Lower leg skin (tissue), 4 donors: Measurements from ENCODE around the gene CPEB2. TPM values are rescaled to one million over a fixed set of nuclear protein-coding genes. Genes with fewer than 3 reads are reported as not detected.

Experiments used
- DNase-seq, 2 donors: peaks; one replicate each; pipeline ENCODE4 v3.0.0-alpha.2; 2019; ENCODE audit warnings: low spot score in 2 of 2
- H3K4me3 ChIP-seq: fragments of 200-600 bp; sonication (generic); 2 replicates; pipeline ENCODE4 v1.5.1; 2017; ENCODE audit warnings: mild to moderate bottlenecking, low read depth; ENCODE audit not compliant: poor library complexity, severe bottlenecking
- POLR2A ChIP-seq, 2 donors: fragments of 450-650 bp; IDR thresholded peaks; one replicate each; pipeline ENCODE4 v1.6.1; 2016 to 2017; ENCODE audit warnings: antibody characterized with exemption in 2 of 2, mild to moderate bottlenecking in 1 of 2, moderate library complexity in 1 of 2
- WGBS, 2 donors: methylation state at CpG; one replicate each; pipeline ENCODE4 v1.1.5; 2018; 5-methylcytosine and 5-hydroxymethylcytosine counted together
- intact Hi-C: fragments of 100-400 bp; cut with DNase I; formaldehyde crosslinking; loops from one replicate; pipeline ENCODE4 v1.15.0; 2023; ENCODE audit warnings: low total_unique reads
- total RNA-seq, 4 donors: library from RNA; depleted of rRNA; stranded (reverse); fragments of >200 nt; gene quantifications; one replicate each; pipeline ENCODE4 v1.1.0, GENCODE V29; 2016
- TF ChIP-seq, protein P1 (sequence below), 3 donors: fragments of 450-650 bp; IDR thresholded peaks; one replicate each; pipeline ENCODE4 v1.5.1; 2016; ENCODE audit warnings: antibody characterized with exemption in 3 of 3, mild to moderate bottlenecking in 3 of 3, moderate library complexity in 2 of 3

Gene CPEB2
- total RNA-seq, 4 donors from 2014 or later, result 45.3 to 61.1 (median 52.8) TPM

DNA sequence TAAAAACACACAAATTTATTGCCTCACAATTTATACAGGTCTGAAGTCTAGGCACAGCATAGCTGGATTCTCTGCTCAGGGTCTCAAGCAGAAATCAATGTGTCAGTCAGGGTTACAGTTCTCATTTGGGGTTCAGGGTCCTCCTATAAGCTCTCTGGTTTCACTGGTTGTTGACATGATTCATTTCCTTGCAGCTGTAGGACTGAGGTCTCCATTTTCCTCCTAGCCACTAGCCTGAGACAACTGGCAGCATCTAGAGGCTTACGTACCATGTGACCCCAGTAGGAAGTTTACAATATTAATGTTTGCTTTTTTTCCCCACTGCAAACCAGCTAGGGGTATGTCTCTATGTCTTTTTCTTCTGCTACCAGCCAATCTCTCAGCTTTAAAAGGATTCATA lies 102.5 kb downstream of the CPEB2 start:
- DNase-seq, result no peak
- WGBS, 2 donors, result 83 to 96% methylated on average over 1 of the region's 1 CpG
- TF ChIP-seq, protein P1, sequence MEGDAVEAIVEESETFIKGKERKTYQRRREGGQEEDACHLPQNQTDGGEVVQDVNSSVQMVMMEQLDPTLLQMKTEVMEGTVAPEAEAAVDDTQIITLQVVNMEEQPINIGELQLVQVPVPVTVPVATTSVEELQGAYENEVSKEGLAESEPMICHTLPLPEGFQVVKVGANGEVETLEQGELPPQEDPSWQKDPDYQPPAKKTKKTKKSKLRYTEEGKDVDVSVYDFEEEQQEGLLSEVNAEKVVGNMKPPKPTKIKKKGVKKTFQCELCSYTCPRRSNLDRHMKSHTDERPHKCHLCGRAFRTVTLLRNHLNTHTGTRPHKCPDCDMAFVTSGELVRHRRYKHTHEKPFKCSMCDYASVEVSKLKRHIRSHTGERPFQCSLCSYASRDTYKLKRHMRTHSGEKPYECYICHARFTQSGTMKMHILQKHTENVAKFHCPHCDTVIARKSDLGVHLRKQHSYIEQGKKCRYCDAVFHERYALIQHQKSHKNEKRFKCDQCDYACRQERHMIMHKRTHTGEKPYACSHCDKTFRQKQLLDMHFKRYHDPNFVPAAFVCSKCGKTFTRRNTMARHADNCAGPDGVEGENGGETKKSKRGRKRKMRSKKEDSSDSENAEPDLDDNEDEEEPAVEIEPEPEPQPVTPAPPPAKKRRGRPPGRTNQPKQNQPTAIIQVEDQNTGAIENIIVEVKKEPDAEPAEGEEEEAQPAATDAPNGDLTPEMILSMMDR (IDR thresholded peaks at IDR 0.05), result no peak
- TF ChIP-seq POLR2A (IDR thresholded peaks at IDR 0.05), result no peak
- intact Hi-C loops, result no loop called here
- no peak overlapping the region for H3K4me3 ChIP-seq

DNA sequence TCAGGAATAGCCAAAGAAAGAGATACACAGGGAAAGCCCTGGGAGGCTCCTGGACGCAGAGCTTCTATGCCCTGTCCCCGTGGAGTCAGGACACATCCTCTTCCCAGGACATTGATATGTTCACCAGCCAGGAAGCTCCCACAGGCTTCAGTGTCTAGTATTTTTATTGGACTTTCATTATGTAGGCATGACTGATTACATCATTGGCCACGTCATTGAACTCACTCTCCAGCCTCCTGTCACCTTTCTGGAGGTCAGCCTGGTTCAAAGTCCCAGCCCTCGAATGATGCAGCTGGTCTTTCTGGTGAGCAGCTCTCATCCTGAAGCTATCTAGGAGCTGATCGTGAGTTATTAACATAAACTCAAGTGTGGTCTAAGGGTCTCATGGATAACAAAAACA lies 104.1 kb downstream of the CPEB2 start:
- 70 to 75% methylated on average over 5 of the region's 5 CpGs for WGBS, 2 donors
- DNase-seq, result no peak
- no peak overlapping the region for H3K4me3 ChIP-seq
- intact Hi-C loops, result no loop called here
- no peak for TF ChIP-seq POLR2A (IDR thresholded peaks at IDR 0.05)
- TF ChIP-seq, protein P1 (IDR thresholded peaks at IDR 0.05), result no peak

DNA sequence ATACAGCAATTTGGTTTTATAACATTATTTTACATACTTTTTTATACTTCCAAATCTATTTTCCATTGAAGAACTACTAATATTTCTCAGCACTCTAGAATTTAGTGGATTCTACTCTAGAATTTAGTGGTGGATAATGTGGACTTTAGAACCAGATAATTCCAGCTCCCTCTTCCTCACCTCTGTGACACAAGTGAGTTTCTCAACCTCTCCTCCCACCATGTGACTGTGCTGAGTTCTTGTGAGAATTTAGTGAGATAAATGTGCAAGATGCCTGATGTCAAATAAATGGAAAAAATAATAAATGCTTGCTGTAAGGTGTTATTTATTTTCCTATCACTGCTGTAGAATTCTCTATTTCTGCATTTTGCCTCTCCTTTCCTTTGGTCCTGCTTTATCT lies 107.3 kb downstream of the CPEB2 start:
- TF ChIP-seq, protein P1 (IDR thresholded peaks at IDR 0.05), result no peak
- TF ChIP-seq POLR2A (IDR thresholded peaks at IDR 0.05), result no peak
- H3K4me3 ChIP-seq, result no peak overlapping the region
- DNase-seq, result no peak
- intact Hi-C loops, result no loop called here

DNA sequence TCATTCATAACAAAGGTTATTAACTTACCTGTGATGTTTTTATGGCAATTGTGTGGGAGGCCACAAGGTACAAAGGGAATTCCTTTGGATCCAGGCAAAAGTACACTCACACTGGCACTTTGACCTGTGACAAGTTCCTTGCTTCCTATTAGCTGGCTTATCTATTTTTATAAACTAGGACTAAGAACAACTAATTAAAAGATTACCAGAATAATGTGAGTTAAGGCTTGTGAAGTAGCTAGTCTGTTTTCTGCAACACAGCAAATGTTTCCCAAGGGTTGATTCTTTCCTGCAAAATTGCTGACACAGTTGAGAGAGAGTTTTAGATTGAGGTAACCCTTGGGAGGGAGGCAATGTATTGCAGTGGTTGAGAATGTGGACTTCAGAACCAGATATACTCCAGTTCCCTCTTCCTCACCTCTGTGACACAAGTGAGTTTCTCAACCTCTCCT lies 107.9 kb downstream of the CPEB2 start:
- no peak overlapping the region for H3K4me3 ChIP-seq
- TF ChIP-seq POLR2A (IDR thresholded peaks at IDR 0.05), result no peak
- TF ChIP-seq, protein P1 (IDR thresholded peaks at IDR 0.05), result no peak
- DNase-seq, result no peak
- intact Hi-C loops, result no loop called here

DNA sequence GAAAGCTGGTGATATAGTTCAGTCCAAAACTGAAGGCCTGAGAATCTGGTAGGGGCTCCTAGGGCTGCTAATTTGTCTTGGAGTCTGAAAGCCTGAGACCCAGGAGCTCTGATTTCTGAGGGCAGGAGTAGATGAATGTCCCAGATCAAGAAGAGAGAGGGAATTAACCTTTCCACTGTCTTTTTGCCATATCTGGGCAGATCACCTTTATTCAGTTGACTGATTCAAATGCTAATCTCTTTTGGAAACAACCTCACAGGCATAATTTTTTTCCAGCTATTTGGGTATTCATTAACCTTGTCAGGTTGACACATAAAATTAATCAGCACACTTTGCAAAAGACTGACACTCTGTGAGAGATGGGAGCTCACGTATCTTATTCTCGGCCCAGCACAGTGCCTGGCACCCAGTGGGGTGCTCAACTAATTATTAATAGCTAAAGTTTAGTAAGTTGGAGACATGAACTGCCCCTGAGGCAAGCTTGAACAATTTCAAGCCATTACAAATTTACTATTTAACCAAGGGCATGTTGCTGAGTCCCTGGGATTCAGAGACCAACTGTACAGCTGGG lies 114.3 kb downstream of the CPEB2 start:
- no peak overlapping the region for H3K4me3 ChIP-seq
- TF ChIP-seq, protein P1 (IDR thresholded peaks at IDR 0.05), result no peak
- TF ChIP-seq POLR2A (IDR thresholded peaks at IDR 0.05), result no peak
- WGBS, 2 donors, result 64 to 72% methylated on average over 2 of the region's 2 CpGs
- intact Hi-C loops, result no loop called here
- no peak for DNase-seq

DNA sequence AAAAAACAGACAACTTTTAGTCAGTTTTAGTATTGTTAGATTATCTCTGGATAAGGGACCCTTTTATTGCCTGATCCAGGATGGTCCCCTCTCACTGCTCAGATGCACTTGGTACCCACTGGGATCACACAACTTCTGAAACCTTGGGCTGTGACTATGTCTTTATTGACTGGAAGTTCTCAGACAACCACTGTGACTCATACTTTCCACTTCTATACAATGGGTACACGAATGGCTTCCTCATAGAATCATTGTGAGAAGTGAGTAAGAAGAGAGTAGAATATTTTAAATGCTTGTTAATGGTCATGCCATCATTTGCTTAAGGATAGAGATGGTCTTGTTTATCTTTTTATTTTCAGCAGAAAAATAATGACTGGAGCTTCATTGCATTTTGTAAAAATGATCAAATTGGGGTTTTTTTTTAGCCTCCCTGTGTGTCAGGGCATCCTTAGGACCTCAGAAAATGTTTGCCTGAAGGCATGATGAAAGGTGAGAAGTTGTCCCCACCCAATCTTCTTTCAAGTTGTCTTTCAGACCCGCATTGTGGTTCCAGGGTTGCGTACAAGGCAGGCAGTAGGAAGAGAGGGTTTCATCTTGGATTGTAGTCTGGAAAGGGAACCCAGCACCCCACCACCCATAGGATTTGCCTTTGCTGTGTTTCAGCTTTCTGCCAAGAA lies 115.1 kb downstream of the CPEB2 start:
- TF ChIP-seq POLR2A (IDR thresholded peaks at IDR 0.05), result no peak
- TF ChIP-seq, protein P1 (IDR thresholded peaks at IDR 0.05), result no peak
- no peak for DNase-seq
- 70 to 71% methylated on average over 3 of the region's 3 CpGs for WGBS, 2 donors
- no peak overlapping the region for H3K4me3 ChIP-seq
- intact Hi-C loops, result no loop called here
